Measurements from ENCODE around the gene FBRSL1.
A peak's percentile ranks its signal among the peaks of the same experiment; 100 is the strongest.
"Not testable (repeated sequence)": the region's sequence is repeated elsewhere in the genome, so short reads cannot be mapped to it uniquely, and the experiment has no call there.

Gene FBRSL1

DNA sequence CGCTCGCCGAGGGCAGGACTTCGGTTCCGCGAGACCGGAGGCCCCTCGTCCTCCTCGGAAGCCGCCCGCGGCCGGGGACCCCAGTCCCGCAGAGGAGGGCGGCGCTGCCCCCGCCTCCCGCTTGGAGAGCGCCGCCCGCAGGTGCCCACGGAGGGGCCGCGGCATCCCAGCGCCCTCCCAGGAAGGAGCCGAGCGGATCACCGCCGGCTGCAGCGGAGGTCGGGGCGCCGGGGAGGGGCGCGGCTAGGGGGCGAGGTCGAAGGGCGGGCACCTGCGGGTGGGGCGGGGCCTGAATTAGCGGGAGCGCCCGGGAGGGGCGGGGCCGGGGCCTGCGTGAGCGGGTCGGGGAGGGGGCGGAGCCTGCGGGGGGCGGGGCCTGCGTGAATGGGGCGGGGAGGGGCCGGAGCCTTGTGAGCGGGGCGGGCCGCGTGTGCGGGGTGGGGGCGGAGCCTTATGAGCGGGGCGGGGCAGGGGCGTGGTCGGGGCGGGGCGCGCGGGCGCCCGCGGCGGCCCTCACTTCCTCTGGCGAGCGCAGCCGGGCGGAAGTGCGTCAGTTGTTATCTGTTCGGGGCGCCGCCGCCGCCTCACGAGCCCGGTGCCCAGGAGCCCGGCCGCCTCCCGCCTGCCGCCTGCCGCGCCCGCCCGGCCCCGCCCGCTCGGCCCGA, at the start of gene FBRSL1:
Gene FBRSL1, plus strand, starts transcription at position 550 of the 665 bp plus-strand sequence.
- peak; percentile 100 for DNase-seq (ENCODE audit: low spot score)

DNA sequence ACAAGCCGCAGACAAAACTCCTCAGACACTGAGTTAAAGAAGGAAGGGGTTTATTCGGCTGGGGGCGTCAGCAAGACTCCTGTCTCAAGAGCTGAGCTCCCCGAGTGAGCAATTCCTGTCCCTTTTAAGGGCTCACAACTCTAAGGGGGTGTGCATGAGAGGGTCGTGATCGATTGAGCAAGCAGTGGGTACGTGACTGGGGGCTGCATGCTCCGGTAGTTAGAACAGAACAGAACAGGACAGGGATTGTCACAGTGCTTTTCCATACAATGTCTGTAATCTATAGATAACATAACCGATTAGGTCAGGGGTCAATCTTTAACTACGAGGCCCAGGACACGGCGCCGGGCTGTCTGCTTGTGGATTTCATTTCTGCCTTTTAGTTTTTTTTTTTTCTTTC, 49.5 kb upstream of the FBRSL1 start:
- DNase-seq (ENCODE audit: low spot score): not testable (repeated sequence)

DNA sequence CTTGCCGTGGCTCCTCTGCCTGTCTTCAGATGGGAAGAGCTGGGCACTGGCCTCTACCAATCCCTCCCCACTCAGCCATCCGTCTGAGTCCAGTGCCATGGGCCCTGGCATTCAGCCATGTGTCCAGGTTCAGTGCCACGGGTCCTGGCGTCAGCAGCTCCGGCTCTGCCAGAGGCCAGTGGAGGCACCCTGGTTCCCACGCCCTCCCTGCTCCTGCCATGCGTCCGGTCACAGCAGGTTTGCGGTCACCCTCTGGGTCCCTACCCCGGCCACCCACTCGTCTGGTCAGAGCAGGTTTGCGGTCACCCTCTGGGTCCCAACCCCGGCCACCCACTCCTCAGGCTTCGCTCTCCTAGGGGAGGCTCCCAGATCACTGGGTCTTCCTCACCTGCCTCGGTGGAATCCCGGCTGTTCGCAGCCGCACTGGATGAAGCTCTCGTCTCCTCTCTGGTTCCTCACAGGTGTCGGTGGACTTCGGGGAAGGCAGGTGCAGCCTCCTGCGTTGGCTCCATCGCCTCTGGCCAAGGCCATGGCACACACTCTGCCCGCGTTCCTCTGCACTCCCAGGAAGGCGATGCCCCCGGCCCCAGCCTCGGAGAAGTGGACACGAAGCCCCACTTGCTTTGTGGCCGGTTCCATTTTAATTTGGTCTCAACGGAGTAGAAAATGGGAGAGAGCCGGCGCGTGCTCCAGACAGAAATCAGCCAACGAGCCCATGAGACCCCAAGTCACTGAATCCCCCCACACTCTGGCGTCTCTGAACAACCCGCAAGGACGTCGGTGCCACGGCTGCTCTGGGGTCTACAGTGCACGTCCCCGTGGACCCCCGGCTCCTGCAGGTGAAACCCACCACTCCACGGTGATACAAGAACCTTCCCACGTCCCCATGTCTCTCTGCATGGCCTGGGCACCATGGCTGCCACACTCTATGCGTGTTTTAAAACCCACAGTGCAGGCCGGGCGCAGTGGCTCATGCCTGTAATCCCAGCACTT, 47.8 kb upstream of the FBRSL1 start:
- DNase-seq (ENCODE audit: low spot score): no peak

DNA sequence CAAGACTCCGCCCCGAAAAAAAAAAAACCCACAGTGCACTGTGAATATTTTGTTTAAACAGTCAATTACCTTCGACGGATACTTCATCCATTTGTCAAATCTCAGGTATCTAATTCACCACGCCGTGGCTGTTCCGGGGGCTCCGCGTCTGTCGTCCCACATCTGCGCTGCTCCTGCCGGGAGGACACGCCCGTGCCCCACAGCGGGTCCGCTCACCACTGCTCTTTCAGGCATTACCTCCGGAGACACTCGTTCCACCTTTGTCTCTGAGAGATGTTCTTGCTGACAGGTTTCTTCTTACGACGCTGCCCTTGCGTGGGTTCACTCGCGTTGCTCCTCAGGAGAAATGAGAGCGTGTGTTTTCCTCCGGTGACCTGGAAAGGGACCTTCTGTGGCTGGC, 46.9 kb upstream of the FBRSL1 start:
- no peak for DNase-seq (ENCODE audit: low spot score)

DNA sequence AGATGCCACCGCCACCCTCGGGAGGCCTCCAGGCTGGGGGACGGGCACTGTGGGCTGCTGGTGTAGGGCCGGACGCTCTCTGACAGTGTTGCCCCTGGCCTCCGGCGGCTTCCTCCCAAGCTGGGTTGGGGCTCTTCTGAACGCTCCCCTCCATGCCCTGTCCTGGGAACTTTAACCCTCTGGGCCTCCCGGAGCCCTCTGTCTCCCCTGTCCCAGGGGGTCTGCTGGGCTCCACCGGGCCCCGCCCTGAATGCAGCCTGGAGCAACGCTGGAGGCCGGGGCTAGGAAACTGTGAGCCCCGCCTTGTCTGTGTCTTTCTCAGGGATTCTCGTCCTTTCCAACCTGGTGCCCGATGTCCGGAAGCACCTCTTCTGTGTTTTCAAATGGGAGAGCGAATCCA, 45.7 kb upstream of the FBRSL1 start:
- DNase-seq (ENCODE audit: low spot score): no peak

DNA sequence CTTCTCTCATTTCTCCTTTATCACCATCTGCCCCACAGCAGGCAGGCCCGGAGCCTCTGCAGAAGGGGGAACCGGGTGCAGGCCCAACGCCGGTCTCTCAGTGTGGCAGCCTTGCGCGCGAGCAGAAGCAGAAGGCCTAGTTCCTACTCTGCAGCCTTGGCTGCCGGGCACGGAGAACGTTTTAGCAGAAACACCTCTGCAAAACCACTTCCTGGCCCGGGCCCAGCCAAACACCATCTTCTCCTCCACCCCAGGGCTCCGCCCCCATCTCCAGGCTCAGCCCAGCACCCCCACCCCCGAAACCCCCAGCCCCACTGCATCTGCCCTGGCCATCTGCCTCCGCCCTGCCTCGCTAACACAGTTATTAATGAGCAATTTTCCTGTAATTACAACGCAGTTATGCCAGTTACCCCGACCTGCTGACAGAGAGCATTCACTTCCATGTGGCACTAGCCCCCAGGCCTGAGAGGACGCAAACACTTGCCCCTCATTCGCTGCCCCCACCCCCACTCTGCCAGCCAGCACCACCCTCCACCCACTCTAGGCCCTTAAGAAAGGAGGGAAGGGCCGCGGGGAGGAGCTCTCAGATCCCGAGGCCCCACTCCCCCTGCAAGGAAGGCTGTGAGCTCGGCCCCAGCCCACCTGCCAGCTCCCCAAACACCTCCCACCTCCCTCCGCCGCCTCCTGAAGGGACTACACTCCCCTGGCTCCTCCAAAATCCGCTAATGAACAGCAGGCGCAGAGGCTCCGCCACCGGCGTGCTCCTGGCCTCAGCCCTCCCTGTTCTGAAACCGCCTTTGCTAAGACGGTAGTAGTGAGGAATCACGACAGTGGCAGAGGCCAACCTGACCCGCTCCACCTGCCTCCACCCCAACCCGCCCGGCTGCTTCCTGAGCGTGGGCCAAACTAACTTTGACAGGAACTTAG, 44.7 kb upstream of the FBRSL1 start:
- no peak for DNase-seq (ENCODE audit: low spot score)

DNA sequence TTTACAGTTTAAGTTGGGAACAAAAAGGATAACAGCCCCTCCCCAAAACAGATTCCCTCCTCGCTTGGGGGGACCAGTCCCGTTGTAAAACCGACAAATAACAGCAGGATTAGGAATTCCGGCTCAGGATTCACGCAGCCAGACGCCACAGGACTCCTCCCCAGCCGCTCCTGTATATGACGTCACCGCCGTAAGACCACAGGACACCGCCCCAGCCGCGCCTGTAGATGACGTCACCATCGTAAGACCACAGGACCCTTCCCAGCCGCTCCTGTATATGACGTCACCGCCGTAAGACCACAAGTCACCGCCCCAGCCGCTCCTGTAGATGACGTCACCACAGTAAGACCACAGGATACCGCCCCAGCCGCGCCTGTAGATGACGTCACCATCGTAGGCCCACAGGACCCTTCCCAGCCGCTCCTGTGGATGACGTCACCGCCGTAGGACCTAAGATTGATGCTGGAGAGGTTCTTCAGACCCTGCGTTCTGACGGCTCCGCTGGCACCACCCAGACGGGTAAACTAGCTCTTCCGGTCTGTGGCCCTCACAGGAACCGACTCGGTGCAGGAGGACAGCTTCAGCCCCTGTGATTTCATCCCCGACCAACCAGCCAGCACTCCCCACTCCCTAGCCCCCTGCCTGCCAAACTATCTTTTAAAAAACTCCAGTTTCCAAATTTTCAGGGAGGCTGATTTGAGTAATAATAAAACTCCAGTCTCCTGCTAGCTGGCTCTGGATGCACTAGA, 43.9 kb upstream of the FBRSL1 start:
- no peak for DNase-seq (ENCODE audit: low spot score)

DNA sequence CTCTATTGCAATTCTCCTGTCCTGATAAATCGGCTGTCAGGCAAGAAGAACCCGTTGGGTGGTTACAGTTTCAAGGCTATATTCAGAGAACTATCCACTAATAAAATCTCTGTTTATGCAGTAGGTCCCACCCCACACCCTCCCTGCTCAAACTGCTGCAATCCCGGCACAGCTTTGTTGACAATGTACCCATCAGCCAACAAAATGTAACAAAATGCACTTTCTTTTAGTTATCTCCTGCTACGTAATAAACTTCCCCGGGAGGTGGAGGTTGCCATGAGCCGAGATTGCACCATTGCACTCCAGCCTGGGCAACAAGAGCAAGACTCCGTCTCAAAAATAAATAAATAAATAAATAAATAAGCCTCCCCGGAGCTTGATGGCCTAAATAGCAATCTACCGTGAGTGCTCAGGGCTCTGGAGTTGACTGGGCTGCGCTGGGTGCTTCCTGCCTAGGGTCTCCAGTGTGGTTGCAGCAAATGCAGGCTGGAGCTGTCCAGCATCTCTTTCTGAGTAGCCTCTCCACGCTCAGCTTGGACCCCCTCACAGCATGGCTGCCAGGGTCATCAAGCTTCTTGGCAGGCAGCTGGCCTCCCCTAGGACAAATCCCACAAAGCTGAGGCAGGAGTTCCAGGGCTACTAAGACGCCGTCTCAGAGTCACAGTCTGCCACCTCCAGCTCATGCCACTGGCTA, 43.2 kb upstream of the FBRSL1 start:
- DNase-seq (ENCODE audit: low spot score): no peak

DNA sequence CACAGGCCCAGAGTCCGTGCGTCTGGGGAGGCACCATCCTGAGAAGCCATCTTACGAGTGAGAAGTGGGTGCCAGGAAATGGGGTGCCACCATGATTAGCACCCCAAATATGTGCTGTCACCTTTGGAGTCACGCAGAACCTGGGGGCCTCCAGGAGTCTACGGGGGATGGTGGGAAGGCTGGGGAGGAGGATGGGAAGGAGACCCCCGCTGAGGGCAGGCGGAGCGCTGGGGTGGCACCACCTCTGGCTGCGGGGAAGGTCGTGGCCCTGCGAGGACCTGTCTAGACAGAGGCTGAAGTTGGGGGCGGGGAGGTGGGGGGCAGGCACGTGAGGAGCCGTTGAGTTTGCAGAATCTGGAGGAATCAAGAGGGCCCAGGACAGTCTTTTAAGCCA, 42.6 kb upstream of the FBRSL1 start:
- no peak for DNase-seq (ENCODE audit: low spot score)

DNA sequence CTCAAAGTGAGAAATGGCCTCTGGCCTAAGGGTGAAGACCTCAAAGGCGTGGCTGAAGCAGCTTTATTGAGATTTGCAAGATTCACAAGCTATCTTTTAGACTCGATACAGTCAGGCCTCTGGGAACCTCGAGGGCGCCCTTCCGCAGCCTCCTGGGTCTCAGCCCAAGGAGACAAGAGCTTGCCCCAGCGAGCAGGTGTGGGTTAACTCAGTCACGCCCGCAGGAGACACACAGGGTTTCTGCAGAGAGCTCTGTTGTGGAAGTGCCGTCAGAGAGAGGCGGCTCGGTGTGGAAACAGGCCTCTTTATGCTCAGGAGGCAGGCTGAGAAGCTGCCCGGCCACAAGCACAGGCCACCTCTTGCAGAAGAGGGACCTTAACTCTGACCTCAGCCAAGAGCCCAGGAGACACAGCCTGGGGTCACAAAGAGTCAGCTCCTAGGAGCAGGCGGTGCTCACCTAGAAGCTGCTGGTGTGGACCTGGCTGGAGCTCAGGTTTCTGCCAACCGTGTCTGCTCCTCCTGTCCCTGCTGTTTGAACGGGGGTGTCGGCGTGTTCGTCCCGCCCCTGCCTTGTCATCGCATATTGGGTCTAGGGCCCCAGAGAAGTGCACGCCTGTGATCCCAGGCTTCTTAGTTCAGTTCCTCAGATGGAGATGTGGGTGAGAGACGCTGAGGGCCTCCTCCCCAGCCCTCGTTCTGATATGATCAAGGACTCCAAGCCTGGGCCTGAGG, 42.1 kb upstream of the FBRSL1 start:
- DNase-seq (ENCODE audit: low spot score): no peak

DNA sequence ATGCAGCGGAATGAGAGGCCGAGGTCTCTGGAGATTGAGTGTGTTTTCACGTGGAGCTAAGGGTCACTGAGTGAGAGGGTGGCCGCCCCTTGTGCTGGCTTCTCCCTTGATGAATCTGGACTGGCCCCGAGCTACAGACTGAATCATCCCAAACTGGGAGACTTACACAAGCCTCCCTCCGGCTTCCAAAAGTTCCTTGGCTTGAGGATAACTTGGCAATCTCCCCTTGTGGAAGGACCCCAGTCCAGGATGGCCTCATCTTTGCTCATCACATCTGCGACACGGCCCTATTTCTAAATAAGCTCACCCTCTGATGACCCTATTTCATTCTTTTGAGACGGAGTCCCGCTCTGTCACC, 41.5 kb upstream of the FBRSL1 start:
- no peak for DNase-seq (ENCODE audit: low spot score)

DNA sequence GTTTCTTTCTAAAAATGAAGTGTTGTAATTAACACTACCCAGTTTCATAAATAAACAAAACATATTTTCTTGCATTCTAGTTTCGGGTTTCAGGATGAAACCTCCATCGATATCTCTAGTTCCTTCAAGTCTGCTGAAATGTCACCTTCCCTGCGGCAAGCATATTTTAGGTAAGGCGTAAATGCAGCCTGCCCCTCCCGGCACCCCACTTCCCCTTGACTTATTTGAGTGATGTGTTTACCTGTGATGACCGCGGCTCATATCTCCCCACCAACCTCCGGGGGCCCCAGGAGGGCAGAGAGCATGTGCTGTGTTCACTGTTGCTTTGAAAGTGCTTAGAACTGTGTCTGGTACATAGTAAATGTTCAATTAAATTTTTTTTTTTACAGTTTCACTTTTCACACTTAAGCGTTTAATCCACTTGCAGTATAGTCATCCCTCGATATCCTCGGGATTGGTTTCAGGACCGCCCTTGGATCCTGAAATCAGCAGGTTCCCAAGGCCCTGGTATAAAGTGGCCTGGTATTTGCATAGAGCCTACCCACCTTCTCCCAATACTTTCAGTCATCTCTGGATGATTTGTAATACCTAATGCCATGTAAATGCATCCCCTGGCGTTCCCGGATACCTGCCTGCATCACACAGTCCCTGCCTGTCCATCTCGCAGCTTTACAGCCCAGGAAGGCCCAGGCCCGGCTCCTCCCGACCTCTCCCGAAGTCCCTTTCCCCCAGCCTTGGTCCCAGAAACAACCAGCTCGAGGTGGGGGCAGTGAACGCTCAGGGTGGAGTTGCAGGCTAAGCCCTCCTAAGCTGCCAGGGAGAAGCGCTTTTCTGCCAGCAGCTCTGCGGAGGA, 40.2 kb upstream of the FBRSL1 start:
- no peak for DNase-seq (ENCODE audit: low spot score)

DNA sequence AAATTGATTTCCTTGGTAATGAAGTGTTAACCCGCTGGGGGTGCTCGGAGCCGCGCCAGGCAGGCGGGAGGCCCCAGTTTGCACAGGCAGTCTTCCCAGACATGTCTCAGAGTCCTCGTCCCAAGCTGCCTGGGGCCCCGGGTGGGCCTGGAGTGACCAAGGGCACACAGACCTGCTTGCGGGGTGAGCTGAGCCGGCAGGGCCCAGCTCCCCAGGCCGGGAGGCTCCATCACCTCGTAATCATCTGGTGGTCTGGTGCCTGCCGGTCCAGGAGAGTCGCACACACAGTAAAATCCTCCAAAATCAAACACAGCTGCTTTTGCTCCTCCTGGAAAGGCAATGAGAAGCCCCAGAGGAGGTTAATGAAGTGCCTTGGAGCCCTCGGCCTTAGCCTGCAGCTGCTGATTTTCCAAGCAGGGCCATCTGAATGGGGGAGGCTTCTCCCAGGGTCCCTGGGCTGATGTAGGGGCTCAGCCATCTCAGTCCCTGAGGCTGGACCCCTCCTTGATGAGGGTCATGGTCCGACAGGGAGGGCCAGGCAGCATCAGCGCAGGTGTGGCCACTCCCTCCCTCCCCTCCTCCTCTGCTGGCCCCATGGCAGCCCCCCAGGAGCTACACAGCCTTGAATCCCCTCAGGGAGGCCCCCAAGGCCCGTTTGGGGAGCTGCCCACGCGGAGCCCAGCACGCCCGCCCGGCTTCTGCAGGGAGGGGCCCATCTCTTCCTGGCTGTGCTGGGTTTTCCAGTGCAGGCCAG, 39.4 kb upstream of the FBRSL1 start:
- DNase-seq (ENCODE audit: low spot score): no peak

DNA sequence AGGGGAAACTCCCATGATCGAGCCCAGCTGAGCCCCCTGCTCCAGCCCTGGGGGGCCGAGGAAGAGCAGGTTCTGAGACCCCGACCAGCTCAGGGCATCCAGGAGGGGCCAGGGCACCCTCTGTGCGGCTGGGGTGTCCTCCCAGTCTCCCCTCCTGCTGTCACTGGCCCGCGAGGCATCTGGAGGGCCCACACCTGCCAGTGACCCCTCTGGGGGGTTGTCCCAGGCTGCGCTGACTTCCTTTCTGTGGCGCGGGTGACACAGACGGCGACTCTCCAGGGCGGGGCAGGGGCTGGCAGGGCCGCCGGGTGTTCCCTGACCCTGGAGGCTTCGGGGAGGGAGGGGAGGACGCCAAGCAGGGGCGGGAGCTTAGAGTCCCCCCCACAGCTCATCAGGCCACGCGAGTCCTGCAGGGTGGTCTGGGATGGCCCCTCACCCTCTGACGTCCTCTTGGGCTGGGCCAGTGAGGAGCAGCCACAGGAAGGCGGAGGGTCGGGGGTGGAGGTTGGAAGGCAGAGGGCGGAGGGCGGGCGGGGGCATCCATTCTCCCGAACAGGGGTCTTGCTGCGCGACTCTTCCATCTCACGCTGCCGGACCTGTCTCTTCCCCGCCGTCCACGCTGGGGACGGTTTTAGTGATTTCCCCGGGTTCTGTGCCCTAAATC, 38.6 kb upstream of the FBRSL1 start:
- no peak for DNase-seq (ENCODE audit: low spot score)

DNA sequence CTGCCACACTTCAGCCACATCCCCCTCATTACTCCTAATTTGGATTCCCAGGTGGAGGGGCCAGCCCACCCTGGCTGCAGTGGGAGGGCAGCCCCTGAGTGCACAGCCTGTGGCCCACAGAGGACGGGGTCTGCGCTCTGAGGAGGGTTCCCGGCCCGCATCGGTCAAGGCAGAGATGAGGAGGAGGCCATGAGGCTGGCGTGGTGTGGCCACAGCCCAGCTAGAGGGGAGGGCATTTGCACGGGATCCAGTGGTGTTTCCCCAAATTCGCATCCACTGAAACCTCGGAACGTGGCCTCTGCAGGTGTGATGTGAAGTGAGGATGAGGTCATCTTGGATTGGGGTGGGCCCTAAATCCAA, 38.1 kb upstream of the FBRSL1 start:
- DNase-seq (ENCODE audit: low spot score): no peak

DNA sequence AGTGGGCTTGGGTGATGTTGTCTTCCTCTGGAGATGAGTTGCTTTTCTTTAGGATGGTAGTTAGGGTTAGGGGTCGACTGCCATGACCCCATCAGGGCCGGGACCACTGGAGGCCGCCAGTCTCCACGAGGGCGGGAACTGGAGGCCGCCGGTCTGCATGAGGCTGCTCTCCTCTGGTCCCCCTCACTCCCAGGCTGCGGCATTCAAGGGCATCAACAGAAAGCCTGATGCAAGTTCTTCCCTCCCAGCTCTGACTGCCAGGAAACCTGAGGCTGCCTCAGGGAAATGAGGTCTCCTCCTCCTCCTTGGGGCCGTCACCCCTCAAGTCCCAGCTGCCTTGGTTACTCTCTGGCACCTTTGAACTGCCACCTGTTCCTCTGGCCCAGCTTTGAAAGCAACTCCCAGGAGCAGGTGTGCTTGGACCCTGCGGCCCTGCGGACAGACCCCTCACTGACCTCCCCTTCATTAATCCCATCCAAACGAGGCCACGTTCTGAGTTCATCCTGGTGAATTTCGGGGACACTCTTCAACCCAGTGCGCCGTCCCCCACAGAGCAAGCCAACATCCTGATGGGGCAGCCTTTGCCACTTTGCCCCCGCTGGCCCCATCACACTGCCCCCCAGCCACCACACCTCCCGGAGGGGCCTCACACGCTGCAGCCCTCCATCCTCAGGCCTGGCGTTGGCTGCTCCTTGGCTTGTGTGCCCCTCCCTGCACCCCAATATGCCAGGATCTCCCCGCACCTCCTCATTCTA, 37.2 kb upstream of the FBRSL1 start:
- DNase-seq (ENCODE audit: low spot score): no peak
